HEK293 (cell line): Measurements from ENCODE around the gene GIMAP5.

ENCODE experiments used
- CTCF ChIA-PET: fragments of 350-600 bp; formaldehyde crosslinking; extraction: SDS; loops from one replicate; lab custom pipeline; 2021; ENCODE audit warnings: antibody characterized with exemption; lab: Yijun Ruan, JAX
- POLR2A ChIA-PET: fragments of 300-600 bp; formaldehyde crosslinking; extraction: SDS; loops from one replicate; lab custom pipeline; 2020; ENCODE audit warnings: antibody characterized with exemption, inconsistent platforms; lab: Yijun Ruan, JAX
- H3K27ac ChIP-seq: fragments of 200-500 bp; sonication (Bioruptor generic); 2 replicates; pipeline ENCODE4 v1.5.1; 2014; ENCODE audit warnings: low read depth, low read length, control low read depth, inconsistent platforms; ENCODE audit errors: extremely low read depth
- H3K36me3 ChIP-seq, 2 experiments: fragments of 200-500 bp in 1 of 2; sonication (Bioruptor generic) in 1 of 2; 1 replicate in 1 of 2; 2 replicates in 1 of 2; pipeline ENCODE4 v1.5.1; 2014 to 2017; ENCODE audit warnings: inconsistent platforms in 2 of 2, low read length in 2 of 2; ENCODE audit not compliant: control insufficient read depth in 2 of 2, insufficient read depth in 1 of 2
- H3K4me1 ChIP-seq: fragments of 200-500 bp; sonication (Bioruptor generic); 2 replicates; pipeline ENCODE4 v1.5.1; 2014; ENCODE audit warnings: mild to moderate bottlenecking, low read length, inconsistent platforms; ENCODE audit not compliant: control insufficient read depth, insufficient read depth
- H3K4me3 ChIP-seq: 2 replicates; pipeline ENCODE4 v1.5.1; 2011; ENCODE audit warnings: low read depth, mild to moderate bottlenecking, control low read depth, low read length, moderate library complexity
- H3K9me3 ChIP-seq: fragments of 200-500 bp; sonication (Bioruptor generic); 2 replicates; pipeline ENCODE4 v1.5.1; 2014; ENCODE audit warnings: low read depth, low read length, inconsistent platforms; ENCODE audit not compliant: control insufficient read depth, insufficient read depth
- IKZF3 ChIP-seq: fragments of 450-650 bp; IDR thresholded peaks from 2 replicates; pipeline ENCODE4 v1.5.0; 2018; ENCODE audit warnings: missing biosample characterization, mild to moderate bottlenecking, missing genetic modification characterization, moderate library complexity
- KLF1 ChIP-seq: fragments of 450-650 bp; formaldehyde crosslinking; IDR thresholded peaks from 2 replicates; pipeline ENCODE4 v1.5.1; 2016; ENCODE audit warnings: missing biosample characterization, missing genetic modification characterization
- KLF8 ChIP-seq: fragments of 450-650 bp; formaldehyde crosslinking; IDR thresholded peaks from 2 replicates; pipeline ENCODE4 v1.5.1; 2016; ENCODE audit warnings: missing biosample characterization, missing genetic modification characterization
- MEIS1 ChIP-seq: sonication (generic); formaldehyde crosslinking; IDR thresholded peaks from 2 replicates; pipeline ENCODE4 v1.8.1; 2022; ENCODE audit warnings: missing genetic modification reagents, mild to moderate bottlenecking, borderline replicate concordance
- SP3 ChIP-seq: fragments of 450-650 bp; formaldehyde crosslinking; IDR thresholded peaks from 2 replicates; pipeline ENCODE4 v1.5.1; 2016; ENCODE audit warnings: missing biosample characterization, missing genetic modification characterization
- YY2 ChIP-seq: fragments of 450-650 bp; formaldehyde crosslinking; IDR thresholded peaks from 2 replicates; pipeline ENCODE4 v1.5.1; 2016; ENCODE audit warnings: missing biosample characterization, missing genetic modification characterization
- ZBTB8A ChIP-seq: fragments of 450-650 bp; formaldehyde crosslinking; IDR thresholded peaks from 2 replicates; pipeline ENCODE4 v1.5.1; 2016; ENCODE audit warnings: missing biosample characterization, missing genetic modification characterization
- ZFHX2 ChIP-seq: fragments of 450-650 bp; formaldehyde crosslinking; conservative IDR thresholded peaks from 2 replicates; pipeline ENCODE4 v1.5.1; 2016; ENCODE audit warnings: missing biosample characterization, missing genetic modification characterization
- ZNF132 ChIP-seq: fragments of 450-650 bp; formaldehyde crosslinking; IDR thresholded peaks from 2 replicates; pipeline ENCODE4 v1.5.1; 2017; ENCODE audit warnings: missing biosample characterization, missing genetic modification characterization, borderline replicate concordance
- ZNF184 ChIP-seq: fragments of 450-650 bp; IDR thresholded peaks from 2 replicates; pipeline ENCODE4 v1.5.1; 2018; ENCODE audit warnings: missing biosample characterization, mild to moderate bottlenecking, missing genetic modification characterization
- ZNF2 ChIP-seq: fragments of 450-650 bp; formaldehyde crosslinking; IDR thresholded peaks from 2 replicates; pipeline ENCODE4 v1.5.1; 2016; ENCODE audit warnings: missing biosample characterization, missing genetic modification characterization
- ZNF23 ChIP-seq: fragments of 450-650 bp; formaldehyde crosslinking; IDR thresholded peaks from 2 replicates; pipeline ENCODE4 v1.5.1; 2016; ENCODE audit warnings: missing biosample characterization, missing genetic modification characterization, borderline replicate concordance
- ZNF341 ChIP-seq: fragments of 450-650 bp; formaldehyde crosslinking; IDR thresholded peaks from 2 replicates; pipeline ENCODE4; 2016; ENCODE audit warnings: low read depth, missing biosample characterization, missing genetic modification characterization
- ZNF37A ChIP-seq: fragments of 450-650 bp; IDR thresholded peaks from 2 replicates; pipeline ENCODE4 v1.5.1; 2018; ENCODE audit warnings: missing biosample characterization, missing genetic modification characterization
- ZNF549 ChIP-seq: fragments of 450-650 bp; IDR thresholded peaks from 2 replicates; pipeline ENCODE4 v1.5.1; 2018; ENCODE audit warnings: missing biosample characterization, missing genetic modification characterization, mild to moderate bottlenecking, inconsistent platforms, moderate library complexity
- ZNF626 ChIP-seq: fragments of 450-650 bp; sonication (Bioruptor Pico); formaldehyde crosslinking; IDR thresholded peaks from 2 replicates; pipeline ENCODE4 v1.5.1; 2018; ENCODE audit warnings: missing biosample characterization, missing genetic modification characterization, inconsistent platforms
- ZNF677 ChIP-seq: fragments of 450-650 bp; IDR thresholded peaks from 2 replicates; pipeline ENCODE4 v1.5.0; 2018; ENCODE audit warnings: missing biosample characterization, mild to moderate bottlenecking, missing genetic modification characterization, moderate library complexity
- ZNF776 ChIP-seq: fragments of 450-650 bp; formaldehyde crosslinking; IDR thresholded peaks from 2 replicates; pipeline ENCODE4 v1.5.0; 2017; ENCODE audit warnings: missing biosample characterization, missing genetic modification characterization, borderline replicate concordance
- ZNF777 ChIP-seq: fragments of 450-650 bp; formaldehyde crosslinking; IDR thresholded peaks from 2 replicates; pipeline ENCODE4 v1.5.1; 2017; ENCODE audit warnings: missing biosample characterization, missing genetic modification characterization, borderline replicate concordance
- ZNF843 ChIP-seq: fragments of 450-650 bp; formaldehyde crosslinking; IDR thresholded peaks from 2 replicates; pipeline ENCODE4 v1.5.1; 2016; ENCODE audit warnings: missing biosample characterization, missing genetic modification characterization
- ZSCAN23 ChIP-seq: fragments of 450-650 bp; formaldehyde crosslinking; IDR thresholded peaks from 2 replicates; pipeline ENCODE4 v1.5.1; 2016; ENCODE audit warnings: missing biosample characterization, missing genetic modification characterization
- ZSCAN30 ChIP-seq: fragments of 450-650 bp; IDR thresholded peaks from 2 replicates; pipeline ENCODE4 v1.5.1; 2018; ENCODE audit warnings: missing biosample characterization, mild to moderate bottlenecking, missing genetic modification characterization, moderate library complexity
- ZXDB ChIP-seq: fragments of 450-650 bp; formaldehyde crosslinking; IDR thresholded peaks from 2 replicates; pipeline ENCODE4 v1.5.1; 2016; ENCODE audit warnings: missing biosample characterization, missing genetic modification characterization
- TF ChIP-seq, protein P1 (sequence below): fragments of 450-650 bp; formaldehyde crosslinking; IDR thresholded peaks from 2 replicates; pipeline ENCODE4 v1.5.1; 2016; ENCODE audit warnings: missing biosample characterization, missing genetic modification characterization
- TF ChIP-seq, protein P2 (sequence below): IDR thresholded peaks from 2 replicates; pipeline ENCODE4 v1.6.1; 2011; ENCODE audit warnings: mild to moderate bottlenecking, low read depth, low read length, borderline replicate concordance
- TF ChIP-seq, protein P3 (sequence below): fragments of 450-650 bp; formaldehyde crosslinking; IDR thresholded peaks from 2 replicates; pipeline ENCODE4 v1.5.1; 2016; ENCODE audit warnings: missing biosample characterization, missing genetic modification characterization, low read depth
- TF ChIP-seq, protein P4 (sequence below): fragments of 450-650 bp; formaldehyde crosslinking; IDR thresholded peaks from 2 replicates; pipeline ENCODE4 v1.5.1; 2016; ENCODE audit warnings: missing biosample characterization, missing genetic modification characterization
- TF ChIP-seq, protein P5 (sequence below): fragments of 450-650 bp; formaldehyde crosslinking; IDR thresholded peaks from 2 replicates; pipeline ENCODE4 v1.5.1; 2016; ENCODE audit warnings: missing biosample characterization, missing genetic modification characterization

Gene GIMAP5

DNA sequence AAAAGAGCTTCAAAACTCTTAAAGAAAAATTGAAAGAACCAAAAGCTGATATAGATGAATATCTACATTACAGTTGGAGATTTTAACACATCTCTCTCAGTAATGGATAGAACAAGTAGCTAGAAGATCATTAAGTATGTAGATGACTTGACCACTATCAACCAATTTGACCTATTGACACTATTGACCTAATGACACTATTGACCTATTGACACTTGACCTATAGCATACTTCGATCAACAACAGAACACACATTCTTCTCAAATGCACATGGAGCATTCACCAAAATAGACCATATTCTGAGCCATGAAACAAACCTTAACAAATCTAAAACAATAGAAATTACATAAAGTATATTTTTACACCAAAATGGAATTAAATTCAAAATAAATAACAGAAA lies 22.3 kb downstream of the GIMAP5 start:
- H3K36me3 ChIP-seq, result no peaks in the 10 kb centered on the region
- no peak overlapping the region for H3K27ac ChIP-seq
- H3K4me3 ChIP-seq, result no peak overlapping the region
- no peak for TF ChIP-seq ZNF776 (tag by site-specific recombination)
- TF ChIP-seq, protein P1, sequence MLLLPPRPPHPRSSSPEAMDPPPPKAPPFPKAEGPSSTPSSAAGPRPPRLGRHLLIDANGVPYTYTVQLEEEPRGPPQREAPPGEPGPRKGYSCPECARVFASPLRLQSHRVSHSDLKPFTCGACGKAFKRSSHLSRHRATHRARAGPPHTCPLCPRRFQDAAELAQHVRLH (tag by site-specific recombination), result no peak
- TF ChIP-seq IKZF3 (tag by site-specific recombination), result no peak
- TF ChIP-seq ZSCAN23 (tag by site-specific recombination), result no peak
- TF ChIP-seq ZNF132 (tag by site-specific recombination), result no peak
- TF ChIP-seq MEIS1, result no peak
- no peak for TF ChIP-seq ZNF2 (tag by site-specific recombination)
- TF ChIP-seq, protein P2, sequence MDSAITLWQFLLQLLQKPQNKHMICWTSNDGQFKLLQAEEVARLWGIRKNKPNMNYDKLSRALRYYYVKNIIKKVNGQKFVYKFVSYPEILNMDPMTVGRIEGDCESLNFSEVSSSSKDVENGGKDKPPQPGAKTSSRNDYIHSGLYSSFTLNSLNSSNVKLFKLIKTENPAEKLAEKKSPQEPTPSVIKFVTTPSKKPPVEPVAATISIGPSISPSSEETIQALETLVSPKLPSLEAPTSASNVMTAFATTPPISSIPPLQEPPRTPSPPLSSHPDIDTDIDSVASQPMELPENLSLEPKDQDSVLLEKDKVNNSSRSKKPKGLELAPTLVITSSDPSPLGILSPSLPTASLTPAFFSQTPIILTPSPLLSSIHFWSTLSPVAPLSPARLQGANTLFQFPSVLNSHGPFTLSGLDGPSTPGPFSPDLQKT, result no peak
- TF ChIP-seq YY2, result no peak
- no peak for TF ChIP-seq ZNF549
- no peak for TF ChIP-seq ZNF37A (tag by site-specific recombination)
- TF ChIP-seq ZNF341 (tag by site-specific recombination), result no peak
- TF ChIP-seq ZNF777 (tag by site-specific recombination), result no peak
- TF ChIP-seq ZNF184, result no peak
- no peak for TF ChIP-seq SP3 (tag by site-specific recombination)
- no peak for TF ChIP-seq ZFHX2 (tag by site-specific recombination)
- TF ChIP-seq, protein P3, sequence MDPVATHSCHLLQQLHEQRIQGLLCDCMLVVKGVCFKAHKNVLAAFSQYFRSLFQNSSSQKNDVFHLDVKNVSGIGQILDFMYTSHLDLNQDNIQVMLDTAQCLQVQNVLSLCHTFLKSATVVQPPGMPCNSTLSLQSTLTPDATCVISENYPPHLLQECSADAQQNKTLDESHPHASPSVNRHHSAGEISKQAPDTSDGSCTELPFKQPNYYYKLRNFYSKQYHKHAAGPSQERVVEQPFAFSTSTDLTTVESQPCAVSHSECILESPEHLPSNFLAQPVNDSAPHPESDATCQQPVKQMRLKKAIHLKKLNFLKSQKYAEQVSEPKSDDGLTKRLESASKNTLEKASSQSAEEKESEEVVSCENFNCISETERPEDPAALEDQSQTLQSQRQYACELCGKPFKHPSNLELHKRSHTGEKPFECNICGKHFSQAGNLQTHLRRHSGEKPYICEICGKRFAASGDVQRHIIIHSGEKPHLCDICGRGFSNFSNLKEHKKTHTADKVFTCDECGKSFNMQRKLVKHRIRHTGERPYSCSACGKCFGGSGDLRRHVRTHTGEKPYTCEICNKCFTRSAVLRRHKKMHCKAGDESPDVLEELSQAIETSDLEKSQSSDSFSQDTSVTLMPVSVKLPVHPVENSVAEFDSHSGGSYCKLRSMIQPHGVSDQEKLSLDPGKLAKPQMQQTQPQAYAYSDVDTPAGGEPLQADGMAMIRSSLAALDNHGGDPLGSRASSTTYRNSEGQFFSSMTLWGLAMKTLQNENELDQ (tag by site-specific recombination), result no peak
- ChIA-PET CTCF (interaction anchor here (0.9 to 1.6 kb wide), 2 partner anchors 19 to 311 kb away, joined by 4 to 11 read pairs; no protein-coding TSS in a partner anchor), POLR2A (no interaction called here)
- H3K4me1 ChIP-seq, result no peaks in the 10 kb centered on the region
- H3K9me3 ChIP-seq, result no peaks in the 10 kb centered on the region

DNA sequence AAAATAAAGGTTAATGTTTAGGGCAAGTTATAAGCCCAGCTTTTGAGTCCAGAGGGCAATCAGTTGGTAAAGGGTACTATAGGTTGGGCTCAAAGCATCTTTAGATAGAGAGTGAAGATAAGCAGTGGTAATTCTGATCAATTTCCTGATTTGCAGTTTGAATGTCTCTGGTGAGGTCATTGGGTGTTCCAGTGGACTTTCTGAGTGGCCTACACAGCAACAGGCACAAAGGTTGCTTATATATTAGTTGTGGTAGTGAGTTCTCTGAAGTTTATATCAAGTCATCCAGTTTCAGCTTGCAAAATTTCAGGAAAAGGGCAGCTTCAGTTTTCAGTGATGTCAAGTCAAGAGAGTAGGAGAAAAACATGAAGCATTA lies 29.1 kb downstream of the GIMAP5 start:
- no peaks in the 10 kb centered on the region for H3K36me3 ChIP-seq
- H3K9me3 ChIP-seq, result no peaks in the 10 kb centered on the region
- H3K4me1 ChIP-seq, result no peaks in the 10 kb centered on the region
- POLR2A ChIA-PET, result no interaction called here
- CTCF ChIA-PET, result no interaction called here
- no peak overlapping the region for H3K4me3 ChIP-seq
- H3K27ac ChIP-seq, result no peak overlapping the region
- TF ChIP-seq ZSCAN30, result no peak
- TF ChIP-seq ZXDB, result no peak
- TF ChIP-seq, protein P4, sequence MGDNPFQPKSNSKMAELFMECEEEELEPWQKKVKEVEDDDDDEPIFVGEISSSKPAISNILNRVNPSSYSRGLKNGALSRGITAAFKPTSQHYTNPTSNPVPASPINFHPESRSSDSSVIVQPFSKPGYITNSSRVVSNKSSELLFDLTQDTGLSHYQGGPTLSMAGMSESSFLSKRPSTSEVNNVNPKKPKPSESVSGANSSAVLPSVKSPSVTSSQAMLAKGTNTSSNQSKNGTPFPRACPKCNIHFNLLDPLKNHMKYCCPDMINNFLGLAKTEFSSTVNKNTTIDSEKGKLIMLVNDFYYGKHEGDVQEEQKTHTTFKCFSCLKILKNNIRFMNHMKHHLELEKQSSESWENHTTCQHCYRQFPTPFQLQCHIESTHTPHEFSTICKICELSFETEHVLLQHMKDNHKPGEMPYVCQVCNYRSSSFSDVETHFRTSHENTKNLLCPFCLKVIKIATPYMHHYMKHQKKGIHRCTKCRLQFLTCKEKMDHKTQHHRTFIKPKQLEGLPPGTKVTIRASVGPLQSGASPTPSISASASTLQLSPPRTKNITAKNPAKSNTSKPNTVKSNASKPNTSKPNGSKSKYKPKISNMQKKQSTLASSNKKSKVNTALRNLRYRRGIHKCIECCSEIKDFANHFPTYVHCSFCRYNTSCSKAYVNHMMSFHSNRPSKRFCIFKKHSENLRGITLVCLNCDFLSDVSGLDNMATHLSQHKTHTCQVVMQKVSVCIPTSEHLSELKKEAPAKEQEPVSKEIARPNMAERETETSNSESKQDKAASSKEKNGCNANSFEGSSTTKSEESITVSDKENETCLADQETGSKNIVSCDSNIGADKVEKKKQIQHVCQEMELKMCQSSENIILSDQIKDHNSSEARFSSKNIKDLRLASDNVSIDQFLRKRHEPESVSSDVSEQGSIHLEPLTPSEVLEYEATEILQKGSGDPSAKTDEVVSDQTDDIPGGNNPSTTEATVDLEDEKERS, result no peak
- no peak for TF ChIP-seq ZNF23 (tag by site-specific recombination)
- no peak for TF ChIP-seq KLF8
- no peak for TF ChIP-seq ZNF677 (tag by site-specific recombination)
- TF ChIP-seq ZNF843 (tag by site-specific recombination), result no peak
- no peak for TF ChIP-seq ZNF626 (tag by site-specific recombination)
- TF ChIP-seq KLF1 (tag by site-specific recombination), result no peak
- TF ChIP-seq, protein P5, sequence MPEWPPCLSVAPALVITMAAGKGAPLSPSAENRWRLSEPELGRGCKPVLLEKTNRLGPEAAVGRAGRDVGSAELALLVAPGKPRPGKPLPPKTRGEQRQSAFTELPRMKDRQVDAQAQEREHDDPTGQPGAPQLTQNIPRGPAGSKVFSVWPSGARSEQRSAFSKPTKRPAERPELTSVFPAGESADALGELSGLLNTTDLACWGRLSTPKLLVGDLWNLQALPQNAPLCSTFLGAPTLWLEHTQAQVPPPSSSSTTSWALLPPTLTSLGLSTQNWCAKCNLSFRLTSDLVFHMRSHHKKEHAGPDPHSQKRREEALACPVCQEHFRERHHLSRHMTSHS (tag by site-specific recombination), result no peak
- no peak for TF ChIP-seq ZBTB8A (tag by site-specific recombination)
- TF ChIP-seq, protein P3 (tag by site-specific recombination), result no peak
